ENCODE measurements around the gene PARP1. TPM values are rescaled to one million over a fixed set of nuclear protein-coding genes. Genes with fewer than 3 reads are reported as not detected.
A peak's percentile ranks its signal among the peaks of the same experiment; 100 is the strongest.

The PARP1 gene
- total RNA-seq, 1 donor from 2014 or later = 86.3 TPM

DNA sequence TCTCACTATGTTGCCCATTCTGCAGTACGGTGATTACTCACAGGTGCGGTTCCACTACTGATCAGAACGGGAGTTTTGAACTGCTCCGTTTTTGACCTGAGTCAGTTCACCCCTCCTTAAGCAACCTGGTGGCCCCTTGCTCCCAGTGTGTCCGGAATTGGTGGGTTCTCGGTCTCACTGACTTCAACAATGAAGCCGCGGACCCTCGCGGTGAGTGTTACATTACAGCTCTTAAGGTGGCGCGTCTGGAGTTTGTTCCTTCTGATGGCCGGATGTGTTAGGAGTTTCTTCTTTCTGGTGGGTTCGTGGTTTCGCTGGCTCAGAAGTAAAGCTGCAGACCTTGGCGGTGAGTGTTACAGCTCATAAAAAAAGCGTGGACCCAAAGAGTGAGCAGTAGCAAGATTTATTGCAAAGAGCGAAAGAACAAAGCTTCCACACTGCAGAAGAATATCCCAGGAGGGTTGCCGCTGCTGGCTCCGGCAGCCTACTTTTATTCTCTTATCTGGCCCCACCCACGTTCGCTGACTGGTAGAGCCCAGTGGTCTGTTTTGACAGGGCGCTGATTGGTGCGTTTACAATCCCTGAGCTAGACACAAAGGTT, 17.6 kb upstream of the PARP1 start:
- H3K4me3 Mint-ChIP-seq (ENCODE audit: unreplicated experiment) = no peak overlapping the region
- no peaks in the 10 kb centered on the region for H3K9me3 Mint-ChIP-seq (ENCODE audit: unreplicated experiment)
- H3K27me3 Mint-ChIP-seq (ENCODE audit: unreplicated experiment) = peaks cover 4% of the 10 kb centered on the region
- no peaks in the 10 kb centered on the region for H3K36me3 Mint-ChIP-seq (ENCODE audit: unreplicated experiment)
- TF ChIP-seq, protein P1, sequence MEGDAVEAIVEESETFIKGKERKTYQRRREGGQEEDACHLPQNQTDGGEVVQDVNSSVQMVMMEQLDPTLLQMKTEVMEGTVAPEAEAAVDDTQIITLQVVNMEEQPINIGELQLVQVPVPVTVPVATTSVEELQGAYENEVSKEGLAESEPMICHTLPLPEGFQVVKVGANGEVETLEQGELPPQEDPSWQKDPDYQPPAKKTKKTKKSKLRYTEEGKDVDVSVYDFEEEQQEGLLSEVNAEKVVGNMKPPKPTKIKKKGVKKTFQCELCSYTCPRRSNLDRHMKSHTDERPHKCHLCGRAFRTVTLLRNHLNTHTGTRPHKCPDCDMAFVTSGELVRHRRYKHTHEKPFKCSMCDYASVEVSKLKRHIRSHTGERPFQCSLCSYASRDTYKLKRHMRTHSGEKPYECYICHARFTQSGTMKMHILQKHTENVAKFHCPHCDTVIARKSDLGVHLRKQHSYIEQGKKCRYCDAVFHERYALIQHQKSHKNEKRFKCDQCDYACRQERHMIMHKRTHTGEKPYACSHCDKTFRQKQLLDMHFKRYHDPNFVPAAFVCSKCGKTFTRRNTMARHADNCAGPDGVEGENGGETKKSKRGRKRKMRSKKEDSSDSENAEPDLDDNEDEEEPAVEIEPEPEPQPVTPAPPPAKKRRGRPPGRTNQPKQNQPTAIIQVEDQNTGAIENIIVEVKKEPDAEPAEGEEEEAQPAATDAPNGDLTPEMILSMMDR (IDR thresholded peaks at IDR 0.05) = no peak
- H3K4me1 Mint-ChIP-seq (ENCODE audit: unreplicated experiment) = peaks cover 5% of the 10 kb centered on the region
- DNase-seq (ENCODE audit: extremely low spot score, unreplicated experiment) = no peak
- H3K27ac Mint-ChIP-seq (ENCODE audit: unreplicated experiment) = no peak overlapping the region

DNA sequence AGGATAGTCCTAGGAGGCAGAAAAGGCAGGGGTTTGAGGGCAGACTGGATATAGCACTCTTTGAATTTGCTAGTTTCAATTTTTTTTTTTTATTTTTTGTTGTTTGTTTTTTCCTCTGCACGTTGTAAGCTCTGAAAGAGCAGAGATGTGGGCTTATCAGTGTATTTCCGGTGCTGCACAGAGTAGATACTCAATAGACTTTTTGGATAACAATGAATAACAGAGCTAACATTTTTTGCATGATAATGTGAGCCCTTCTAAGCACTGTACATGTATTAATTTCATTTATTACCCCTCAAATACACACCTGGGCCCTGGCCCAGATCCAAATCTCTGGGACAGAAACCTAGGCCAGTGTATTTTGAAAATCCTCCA, 17.1 kb upstream of the PARP1 start:
- no peak overlapping the region for H3K4me3 Mint-ChIP-seq (ENCODE audit: unreplicated experiment)

DNA sequence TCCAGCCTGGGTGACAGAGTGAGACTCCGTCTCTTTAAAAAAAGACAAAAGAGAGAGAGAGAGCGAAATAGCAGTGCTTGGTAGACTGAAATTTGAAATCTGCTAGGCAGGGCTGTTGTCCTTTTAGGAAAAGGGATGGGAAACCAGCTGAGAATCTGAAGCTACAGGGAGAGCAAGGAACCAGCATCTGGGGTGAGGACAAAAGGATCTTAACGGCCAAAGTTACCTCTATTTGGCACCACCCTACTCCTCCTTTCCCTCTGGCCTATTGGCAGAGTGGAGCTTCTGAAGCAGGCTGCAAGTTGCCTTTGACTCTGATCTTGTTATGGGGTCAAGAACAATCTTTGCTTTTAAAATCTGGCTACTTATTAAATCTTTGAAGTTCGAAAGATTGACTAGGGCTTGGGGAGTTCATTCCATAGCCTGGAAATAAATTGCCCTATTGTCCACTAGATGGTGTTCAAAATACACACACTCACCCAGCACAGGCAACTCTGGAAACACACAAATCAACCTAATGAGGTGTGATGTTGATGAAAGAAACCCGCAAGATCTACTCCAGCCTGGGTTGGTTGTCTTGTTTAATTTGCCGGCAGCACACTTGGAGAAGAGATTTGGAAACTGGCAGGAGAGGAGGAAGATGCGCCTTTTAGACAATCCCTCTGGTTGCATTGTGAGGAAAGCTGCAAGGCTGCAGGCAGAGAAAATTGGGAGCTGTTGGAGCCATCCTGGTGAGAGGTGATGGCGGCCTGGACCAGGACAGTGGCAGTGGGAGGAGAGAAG, 16.5 kb upstream of the PARP1 start:
- DNase-seq (ENCODE audit: extremely low spot score, unreplicated experiment) = no peak
- H3K36me3 Mint-ChIP-seq (ENCODE audit: unreplicated experiment) = no peaks in the 10 kb centered on the region
- no peak overlapping the region for H3K27ac Mint-ChIP-seq (ENCODE audit: unreplicated experiment)
- no peak overlapping the region for H3K4me3 Mint-ChIP-seq (ENCODE audit: unreplicated experiment)
- no peaks in the 10 kb centered on the region for H3K9me3 Mint-ChIP-seq (ENCODE audit: unreplicated experiment)
- peaks cover 8% of the 10 kb centered on the region for H3K27me3 Mint-ChIP-seq (ENCODE audit: unreplicated experiment)
- TF ChIP-seq, protein P1 (IDR thresholded peaks at IDR 0.05) = peak; percentile 56
- peaks cover 10% of the 10 kb centered on the region for H3K4me1 Mint-ChIP-seq (ENCODE audit: unreplicated experiment)

More for the DNA sequence above, 17.1 kb upstream of the PARP1 start:
- H3K4me1 Mint-ChIP-seq (ENCODE audit: unreplicated experiment) = peaks cover 5% of the 10 kb centered on the region
- no peak overlapping the region for H3K27ac Mint-ChIP-seq (ENCODE audit: unreplicated experiment)
- H3K27me3 Mint-ChIP-seq (ENCODE audit: unreplicated experiment) = peaks cover 4% of the 10 kb centered on the region
- H3K36me3 Mint-ChIP-seq (ENCODE audit: unreplicated experiment) = no peaks in the 10 kb centered on the region
- H3K9me3 Mint-ChIP-seq (ENCODE audit: unreplicated experiment) = no peaks in the 10 kb centered on the region
- no peak for DNase-seq (ENCODE audit: extremely low spot score, unreplicated experiment)
- TF ChIP-seq, protein P1 (IDR thresholded peaks at IDR 0.05) = no peak

DNA sequence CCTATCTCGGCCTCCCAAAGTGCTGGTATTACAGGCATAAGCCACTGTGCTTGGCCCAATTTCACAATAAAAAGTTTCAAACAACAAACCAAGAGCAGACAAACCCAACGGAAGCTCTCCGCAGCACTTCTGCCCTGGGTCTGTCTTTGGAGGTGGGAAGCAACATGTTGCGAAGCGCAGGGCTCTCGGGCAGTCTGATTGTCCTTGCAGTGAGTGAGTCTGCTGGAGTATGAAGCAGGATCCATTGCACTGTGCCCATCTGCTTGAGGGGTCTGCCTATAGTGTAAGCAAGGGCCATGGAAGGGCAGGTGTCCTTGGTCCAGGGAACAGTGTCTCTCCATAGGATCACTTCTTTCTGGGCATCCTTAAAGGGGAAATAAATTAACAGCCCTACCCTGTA, 14.6 kb upstream of the PARP1 start:
- TF ChIP-seq, protein P1 (IDR thresholded peaks at IDR 0.05) = no peak
- Mint-ChIP-seq H3K27ac (ENCODE audit: unreplicated experiment) (no peak overlapping the region), H3K27me3 (ENCODE audit: unreplicated experiment) (peaks cover 9% of the 10 kb centered on the region), H3K9me3 (ENCODE audit: unreplicated experiment) (no peaks in the 10 kb centered on the region), H3K4me3 (ENCODE audit: unreplicated experiment) (no peak overlapping the region), H3K36me3 (ENCODE audit: unreplicated experiment) (no peaks in the 10 kb centered on the region), H3K4me1 (ENCODE audit: unreplicated experiment) (peaks cover 7% of the 10 kb centered on the region)
- no peak for DNase-seq (ENCODE audit: extremely low spot score, unreplicated experiment)

DNA sequence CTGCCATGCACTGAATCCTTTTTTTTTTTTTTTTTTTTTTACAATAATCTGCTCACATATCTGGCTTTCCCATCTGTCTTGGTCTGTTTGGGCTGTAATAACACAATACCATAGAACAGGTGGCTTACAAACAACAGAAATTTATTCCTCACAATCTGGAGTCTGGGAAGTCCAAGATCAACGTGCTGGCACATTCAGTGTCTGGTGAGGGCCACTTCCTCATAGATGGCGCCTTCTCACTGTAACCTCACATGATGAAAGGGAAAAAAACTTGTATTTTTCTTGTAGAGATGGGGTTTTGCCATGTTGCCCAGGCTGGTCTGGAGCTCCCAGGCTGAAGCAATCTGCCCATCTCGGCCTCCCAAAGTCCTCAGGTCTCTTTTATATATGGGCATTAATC, 13.0 kb upstream of the PARP1 start:
- Mint-ChIP-seq H3K27me3 (ENCODE audit: unreplicated experiment) (peaks cover 12% of the 10 kb centered on the region), H3K4me1 (ENCODE audit: unreplicated experiment) (peaks cover 7% of the 10 kb centered on the region), H3K36me3 (ENCODE audit: unreplicated experiment) (no peaks in the 10 kb centered on the region), H3K9me3 (ENCODE audit: unreplicated experiment) (no peaks in the 10 kb centered on the region), H3K27ac (ENCODE audit: unreplicated experiment) (no peak overlapping the region), H3K4me3 (ENCODE audit: unreplicated experiment) (no peak overlapping the region)
- TF ChIP-seq, protein P1 (IDR thresholded peaks at IDR 0.05) = no peak
- DNase-seq (ENCODE audit: extremely low spot score, unreplicated experiment) = no peak
